ENCODE results near the gene STARD5.

The STARD5 gene

GRCh38 chr15:81286621-81287121, 37.3 kb downstream of the STARD5 start:
- TF ChIP-seq CTCF (IDR thresholded peaks at IDR 0.05; ENCODE audit: low read depth, low read length) = no peak
- no peak for DNase-seq (ENCODE audit: extremely low read depth, low read depth)

- no peak for DNase-seq (ENCODE audit: extremely low read depth, low read depth)
- no peak for TF ChIP-seq CTCF (IDR thresholded peaks at IDR 0.05; ENCODE audit: low read depth, low read length)
Observed at GRCh38 chr15:81285461-81285860, 38.5 kb downstream of the STARD5 start.

- no peak for DNase-seq (ENCODE audit: extremely low read depth, low read depth)
- TF ChIP-seq CTCF (IDR thresholded peaks at IDR 0.05; ENCODE audit: low read depth, low read length) = no peak
Observed at GRCh38 chr15:81284256-81285031, 39.5 kb downstream of the STARD5 start.

- DNase-seq (ENCODE audit: extremely low read depth, low read depth) = no peak
- no peak for TF ChIP-seq CTCF (IDR thresholded peaks at IDR 0.05; ENCODE audit: low read depth, low read length)
Observed at GRCh38 chr15:81282911-81283310, 41.0 kb downstream of the STARD5 start.

GRCh38 chr15:81282606-81282895, 41.4 kb downstream of the STARD5 start:
- TF ChIP-seq CTCF (IDR thresholded peaks at IDR 0.05; ENCODE audit: low read depth, low read length) = no peak
- DNase-seq (ENCODE audit: extremely low read depth, low read depth) = no peak

- no peak for TF ChIP-seq CTCF (IDR thresholded peaks at IDR 0.05; ENCODE audit: low read depth, low read length)
- no peak for DNase-seq (ENCODE audit: extremely low read depth, low read depth)
Observed at GRCh38 chr15:81281766-81282605, 42.0 kb downstream of the STARD5 start.

GRCh38 chr15:81281456-81281735, 42.5 kb downstream of the STARD5 start:
- TF ChIP-seq CTCF (IDR thresholded peaks at IDR 0.05; ENCODE audit: low read depth, low read length) = no peak
- DNase-seq (ENCODE audit: extremely low read depth, low read depth) = no peak
